Panc1 (cell line): ENCODE results near the gene MKRN2.

Experiments used
- POLR2AphosphoS5 ChIP-seq: IDR thresholded peaks from 2 replicates; pipeline ENCODE4 v1.6.1; 2012; ENCODE audit warnings: mild to moderate bottlenecking, low read depth, low read length, moderate library complexity
- REST ChIP-seq, 2 experiments: IDR thresholded peaks; 2 replicates each; pipeline ENCODE4 v1.6.1; 2011 to 2012; ENCODE audit warnings: low read depth in 2 of 2, control low read depth in 1 of 2, low read length in 1 of 2, mild to moderate bottlenecking in 1 of 2, moderate library complexity in 1 of 2; ENCODE audit not compliant: insufficient read depth in 1 of 2
- SIN3A ChIP-seq: IDR thresholded peaks from 2 replicates; pipeline ENCODE4 v1.6.1; 2012; ENCODE audit warnings: low read depth, mild to moderate bottlenecking, low read length, moderate library complexity, borderline replicate concordance; ENCODE audit not compliant: insufficient read depth
- TCF7L2 ChIP-seq: IDR thresholded peaks from 2 replicates; pipeline ENCODE4 v1.6.1; 2011; ENCODE audit warnings: mild to moderate bottlenecking, low read depth, low read length, inconsistent platforms
- TF ChIP-seq, protein P1 (sequence below): fragments of 450-650 bp; IDR thresholded peaks from 2 replicates; pipeline ENCODE4 v1.5.1; 2017; ENCODE audit warnings: mild to moderate bottlenecking

DNA sequence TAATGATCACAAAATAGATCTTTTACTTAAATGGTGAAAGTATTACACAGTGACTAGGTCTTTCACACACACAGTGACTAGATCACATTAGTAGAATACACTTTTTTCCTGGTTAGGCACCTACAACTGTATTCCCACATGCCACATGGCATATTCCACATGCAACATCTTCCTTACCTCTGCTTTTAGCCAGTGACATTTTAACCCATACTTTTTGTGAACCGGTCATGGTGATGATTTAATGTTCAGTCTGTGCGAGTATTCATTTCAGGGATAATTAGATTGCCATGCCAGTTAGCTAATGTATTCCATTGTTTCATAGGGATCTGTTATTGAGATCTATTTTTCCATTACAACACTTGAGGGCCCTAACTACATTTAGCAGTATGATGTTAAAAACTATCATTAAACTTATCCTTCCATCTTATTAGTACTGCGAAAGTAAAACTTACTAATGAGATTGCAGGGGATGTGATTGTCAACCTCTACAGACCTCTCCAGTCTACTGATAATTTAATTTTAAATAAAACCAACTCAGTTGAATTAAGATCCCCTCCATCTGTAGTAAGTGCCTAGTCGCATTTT lies 44.3 kb upstream of the MKRN2 start:
- TF ChIP-seq, protein P1, sequence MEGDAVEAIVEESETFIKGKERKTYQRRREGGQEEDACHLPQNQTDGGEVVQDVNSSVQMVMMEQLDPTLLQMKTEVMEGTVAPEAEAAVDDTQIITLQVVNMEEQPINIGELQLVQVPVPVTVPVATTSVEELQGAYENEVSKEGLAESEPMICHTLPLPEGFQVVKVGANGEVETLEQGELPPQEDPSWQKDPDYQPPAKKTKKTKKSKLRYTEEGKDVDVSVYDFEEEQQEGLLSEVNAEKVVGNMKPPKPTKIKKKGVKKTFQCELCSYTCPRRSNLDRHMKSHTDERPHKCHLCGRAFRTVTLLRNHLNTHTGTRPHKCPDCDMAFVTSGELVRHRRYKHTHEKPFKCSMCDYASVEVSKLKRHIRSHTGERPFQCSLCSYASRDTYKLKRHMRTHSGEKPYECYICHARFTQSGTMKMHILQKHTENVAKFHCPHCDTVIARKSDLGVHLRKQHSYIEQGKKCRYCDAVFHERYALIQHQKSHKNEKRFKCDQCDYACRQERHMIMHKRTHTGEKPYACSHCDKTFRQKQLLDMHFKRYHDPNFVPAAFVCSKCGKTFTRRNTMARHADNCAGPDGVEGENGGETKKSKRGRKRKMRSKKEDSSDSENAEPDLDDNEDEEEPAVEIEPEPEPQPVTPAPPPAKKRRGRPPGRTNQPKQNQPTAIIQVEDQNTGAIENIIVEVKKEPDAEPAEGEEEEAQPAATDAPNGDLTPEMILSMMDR = no peak
- no peak for TF ChIP-seq TCF7L2
- no peak for TF ChIP-seq SIN3A
- TF ChIP-seq REST (IDR thresholded peaks at IDR 0.05; ENCODE audit: insufficient read depth in 1 of 2, low read depth in 2 of 2, low read length in 1 of 2) = no peak
- no peak for TF ChIP-seq POLR2AphosphoS5
